Activated naive CD4-positive, alpha-beta T cell (primary cell): ENCODE data around the gene RNF212.

Experiments used
- DNase-seq, 4 experiments: peaks; one replicate each; lab custom pipeline; 2025; lab: John Stamatoyannopoulos, UW

RNF212 gene

DNA sequence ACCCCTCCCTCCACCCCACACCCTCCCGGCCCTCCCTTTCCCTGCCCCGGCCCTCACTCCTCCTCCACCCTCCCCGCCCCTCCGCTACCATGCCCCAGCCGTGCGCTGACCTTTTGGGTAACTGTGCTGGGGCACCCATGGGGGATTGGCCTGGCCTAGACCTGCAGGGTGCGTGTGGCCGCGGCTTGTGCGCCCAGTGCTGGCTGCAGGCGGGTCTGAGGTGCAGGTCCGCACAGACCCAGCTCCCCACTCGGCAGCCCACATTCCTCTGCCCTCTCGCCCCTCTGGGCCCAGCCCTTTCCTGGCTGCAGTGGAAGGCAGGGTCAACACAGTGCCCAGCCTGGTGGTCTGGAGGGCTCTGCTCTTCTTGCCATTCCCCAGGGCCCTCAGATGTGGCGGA, 77.3 kb downstream of the RNF212 start:
- no peak for DNase-seq

DNA sequence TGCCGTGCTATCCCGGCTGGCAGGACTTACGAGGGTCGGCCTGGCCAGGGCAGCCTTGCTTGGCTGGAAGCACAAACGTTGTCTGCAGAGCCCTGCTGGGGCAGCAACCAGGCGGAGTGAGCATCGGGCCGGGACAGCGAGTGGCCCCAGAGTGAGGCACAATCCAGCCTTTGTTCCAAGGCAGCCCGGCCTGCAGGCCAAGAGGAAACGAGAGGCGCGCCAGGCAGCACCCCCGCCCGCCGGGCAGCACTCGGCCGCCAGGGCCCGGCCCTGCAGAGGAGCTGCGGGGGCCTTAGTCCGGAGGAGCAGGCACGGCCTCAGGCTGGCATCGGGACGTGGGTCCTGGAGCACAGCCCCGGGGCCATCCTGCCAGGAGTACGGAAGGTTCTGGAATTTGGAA, 77.9 kb downstream of the RNF212 start:
- no peak for DNase-seq

DNA sequence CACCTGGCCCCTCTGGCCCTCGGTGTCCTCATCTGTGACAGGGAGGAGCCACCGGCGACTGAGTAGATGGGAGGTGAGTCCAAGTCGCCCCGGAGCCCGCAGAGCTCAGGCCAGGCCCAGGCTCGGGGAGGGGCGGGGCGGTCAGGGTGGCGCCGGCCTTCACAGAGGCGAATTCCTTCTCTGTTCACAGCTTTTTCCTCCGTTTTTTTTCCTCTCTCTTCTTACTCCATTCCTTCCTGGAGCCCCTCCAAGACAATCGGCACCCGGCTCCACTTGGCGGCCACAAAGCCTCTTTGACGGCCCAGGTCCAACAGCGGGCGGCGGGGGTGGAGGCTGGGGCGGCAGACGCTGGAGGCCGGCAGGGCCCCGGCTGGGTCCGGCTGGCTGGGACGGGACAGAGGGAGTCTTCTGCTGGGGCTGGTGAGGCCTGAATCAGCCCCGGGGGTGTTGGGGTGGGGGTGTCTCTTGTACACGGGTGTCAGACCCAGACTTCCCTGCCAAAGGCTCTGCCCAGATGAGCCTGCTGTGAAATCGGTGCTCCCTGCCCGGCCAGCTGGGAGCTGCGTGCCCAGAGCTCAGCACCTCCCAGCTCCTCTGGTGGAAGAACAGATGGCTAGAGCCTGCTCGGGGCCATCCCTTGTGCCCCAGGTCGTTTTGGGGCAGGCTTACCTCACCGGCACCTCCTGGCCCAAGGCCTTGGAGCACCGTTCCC, 79.4 kb downstream of the RNF212 start:
- DNase-seq, result no peak

DNA sequence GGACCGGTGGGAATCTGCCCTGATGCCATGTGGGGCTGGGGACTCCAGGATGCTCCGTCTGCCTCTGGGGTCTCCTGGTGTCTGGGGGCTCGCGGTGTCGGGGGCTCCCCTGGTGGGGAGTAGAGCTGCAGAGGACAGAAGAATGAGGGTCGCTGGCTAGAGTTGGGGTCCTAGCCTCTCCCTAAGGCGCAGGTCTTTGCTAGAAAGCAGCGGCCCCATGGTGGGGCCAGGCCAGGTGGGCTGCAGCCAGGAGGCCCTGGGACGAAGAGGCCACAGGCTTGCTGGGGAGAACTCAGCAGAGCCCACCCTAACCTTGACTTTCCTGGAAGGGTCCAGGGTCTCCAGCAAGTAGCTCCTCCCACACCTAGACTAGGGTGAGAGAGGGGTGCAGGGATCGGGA, 80.5 kb downstream of the RNF212 start:
- no peak for DNase-seq

DNA sequence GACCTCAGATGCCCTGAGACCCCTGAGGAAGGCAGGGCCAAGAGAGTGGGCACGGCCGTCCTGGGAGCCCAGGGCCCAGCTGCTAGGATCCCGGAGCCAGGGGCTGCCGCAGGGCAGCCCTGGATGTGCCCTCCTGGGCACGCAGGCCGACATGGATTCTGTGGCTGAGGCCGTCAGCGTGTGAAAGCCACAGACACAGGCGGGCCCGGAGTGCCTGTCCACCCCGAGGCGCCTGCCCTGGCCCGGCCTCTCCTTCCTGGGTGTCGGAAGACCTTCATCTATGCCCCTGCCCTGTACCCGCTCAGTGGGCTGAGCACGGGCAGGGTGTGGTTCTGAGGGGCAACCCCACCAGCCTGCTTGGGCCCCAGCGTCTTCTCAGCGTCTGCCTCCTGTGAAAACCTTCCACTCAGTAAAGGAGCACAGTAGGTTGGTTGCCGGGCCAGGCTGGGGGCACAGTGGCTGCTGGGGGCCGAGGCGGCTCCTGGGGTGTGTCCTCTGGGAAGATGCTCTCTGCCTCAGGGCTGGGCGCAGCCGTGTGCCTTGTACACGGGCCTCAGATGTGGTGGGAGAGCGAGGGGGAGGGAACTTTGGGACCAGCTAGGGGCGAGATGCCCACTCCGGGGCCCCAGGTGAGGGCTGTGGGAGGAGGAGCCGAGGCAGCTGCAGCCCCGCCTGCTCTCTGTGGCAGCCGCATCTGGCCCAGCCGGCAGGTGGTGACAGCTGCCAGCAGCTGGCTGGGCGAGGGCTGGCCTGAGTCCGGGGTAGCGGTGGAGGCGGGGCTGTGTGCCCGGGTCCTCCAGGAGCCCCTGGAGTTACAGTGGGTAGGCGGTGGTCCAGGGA, 81.2 kb downstream of the RNF212 start:
- DNase-seq, result no peak

DNA sequence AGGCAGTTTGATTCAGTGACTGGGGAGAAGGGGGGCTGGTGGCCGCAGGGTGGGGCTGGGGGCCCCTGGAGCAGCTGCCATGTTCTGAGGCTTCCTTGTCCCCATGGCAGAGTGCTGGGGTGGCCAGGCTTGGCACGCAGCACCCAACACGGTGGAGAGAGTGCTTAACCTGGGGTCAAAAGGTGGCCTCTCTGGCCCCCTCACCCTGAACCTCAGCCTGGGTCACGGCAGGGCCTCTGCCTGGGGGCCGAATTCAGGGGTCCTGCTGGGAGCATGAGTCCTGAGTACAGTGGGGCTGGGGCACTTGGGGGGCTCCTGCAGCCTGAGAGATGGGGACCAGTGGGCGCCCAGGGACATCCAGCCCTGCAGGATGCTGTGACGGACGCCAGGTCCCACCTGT, 82.0 kb downstream of the RNF212 start:
- DNase-seq, result no peak

DNA sequence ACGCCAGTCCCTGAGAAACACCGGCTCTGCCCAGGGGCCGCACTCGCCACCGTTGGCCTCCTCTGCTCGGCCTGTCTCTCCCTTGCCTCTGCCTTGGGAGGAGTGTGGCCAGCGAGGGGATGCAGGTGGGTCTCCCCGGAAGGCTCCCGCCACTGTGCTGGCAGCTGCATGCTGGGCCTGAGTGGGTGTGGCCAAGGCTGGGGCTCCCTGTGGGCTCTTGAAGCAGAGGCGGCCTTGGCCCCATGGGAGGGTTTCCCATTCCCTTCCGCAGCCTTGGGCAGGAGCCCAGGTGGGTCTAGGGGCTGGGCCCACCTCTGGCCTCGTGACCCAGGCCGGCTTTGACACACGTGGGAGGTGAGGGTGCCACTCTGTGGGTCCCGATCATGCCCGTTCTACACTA, 82.8 kb downstream of the RNF212 start:
- DNase-seq, result no peak

DNA sequence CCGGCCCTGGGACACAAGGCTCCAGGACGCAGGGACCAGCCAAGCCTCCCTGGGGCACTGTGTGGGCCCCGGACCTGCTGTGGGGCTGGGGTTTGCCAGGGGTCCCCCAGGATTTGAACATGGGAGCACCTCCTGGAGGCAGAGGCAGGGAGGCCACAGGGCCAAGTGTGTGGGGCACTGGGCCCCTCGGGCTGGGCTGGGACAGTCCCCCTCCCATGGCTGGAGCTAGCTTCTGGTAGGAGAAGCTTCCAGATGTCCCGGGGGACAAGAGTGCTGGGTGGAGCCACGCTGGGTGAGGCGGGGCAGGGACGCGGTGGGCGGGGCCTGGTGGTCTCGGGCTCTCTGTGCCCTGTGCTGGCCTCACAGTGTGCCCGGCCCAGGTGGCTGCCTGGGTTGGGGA, 83.3 kb downstream of the RNF212 start:
- DNase-seq, result no peak

DNA sequence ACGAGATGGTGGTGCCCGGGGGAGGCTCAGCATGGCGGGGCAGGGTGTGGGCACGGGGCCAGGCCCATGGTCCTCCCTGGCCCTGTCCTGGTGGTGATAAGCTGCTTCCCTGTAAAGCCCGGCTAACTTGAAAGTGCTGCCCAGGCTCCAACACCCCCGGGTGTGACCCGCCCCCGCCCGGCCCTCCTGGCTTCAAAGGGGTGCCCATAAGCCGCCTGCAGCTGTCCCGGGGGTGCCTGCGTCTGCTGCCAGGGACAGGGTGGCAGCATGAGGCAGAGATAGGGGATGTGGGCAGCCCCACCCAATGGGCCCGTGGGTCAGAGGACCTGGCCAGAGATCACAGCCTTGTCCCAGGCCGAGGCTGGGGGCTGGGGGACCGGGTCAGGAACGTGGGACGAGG, 83.8 kb downstream of the RNF212 start:
- DNase-seq, result no peak

DNA sequence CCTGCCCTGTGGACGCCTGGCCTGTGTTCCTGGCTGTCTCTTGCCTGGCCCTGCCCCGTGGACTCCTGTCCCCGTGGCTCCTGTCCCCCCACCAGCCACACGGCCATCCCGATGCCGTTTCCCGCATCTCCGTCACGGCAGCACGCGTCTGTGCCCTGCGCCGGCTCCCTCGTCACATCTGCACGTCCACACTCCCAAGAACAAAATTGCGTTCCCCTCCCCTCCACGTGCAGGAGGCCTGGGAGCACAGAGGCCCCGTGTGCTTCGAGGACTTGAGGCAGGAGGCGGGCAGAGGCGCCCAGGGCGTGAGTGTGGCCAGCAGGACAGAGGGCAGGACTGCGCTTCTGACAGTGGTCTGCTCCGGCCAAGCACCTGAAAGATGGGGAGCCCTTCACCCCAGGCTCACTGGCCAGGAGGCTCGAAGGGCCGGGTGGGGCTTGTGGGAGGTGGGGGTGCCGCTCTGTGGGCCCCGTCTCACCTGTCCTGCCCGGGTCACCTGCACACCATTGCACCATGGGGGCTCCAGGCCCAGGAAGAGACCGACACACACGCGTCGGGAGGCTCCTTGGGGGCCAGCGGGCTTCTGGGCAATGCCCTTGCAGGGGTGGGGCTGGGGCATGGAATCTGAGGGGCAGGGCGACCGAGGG, 84.7 kb downstream of the RNF212 start:
- no peak for DNase-seq

DNA sequence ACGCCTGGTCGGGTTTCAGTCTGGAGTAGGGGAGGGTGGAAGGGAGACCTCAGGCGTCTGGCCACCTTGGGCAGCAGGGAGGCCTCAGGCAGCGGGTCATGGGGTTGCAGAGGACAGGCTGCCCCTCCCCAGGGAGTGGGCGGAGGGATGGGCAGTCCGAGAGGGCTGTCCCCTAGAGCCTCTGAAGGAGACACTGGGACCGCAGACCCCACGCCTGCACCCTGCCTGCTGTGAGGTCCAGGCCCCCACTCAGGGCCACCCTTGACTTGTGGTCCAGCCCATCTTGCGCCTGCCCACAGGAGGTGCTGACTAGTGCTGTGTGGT, 85.5 kb downstream of the RNF212 start:
- no peak for DNase-seq

DNA sequence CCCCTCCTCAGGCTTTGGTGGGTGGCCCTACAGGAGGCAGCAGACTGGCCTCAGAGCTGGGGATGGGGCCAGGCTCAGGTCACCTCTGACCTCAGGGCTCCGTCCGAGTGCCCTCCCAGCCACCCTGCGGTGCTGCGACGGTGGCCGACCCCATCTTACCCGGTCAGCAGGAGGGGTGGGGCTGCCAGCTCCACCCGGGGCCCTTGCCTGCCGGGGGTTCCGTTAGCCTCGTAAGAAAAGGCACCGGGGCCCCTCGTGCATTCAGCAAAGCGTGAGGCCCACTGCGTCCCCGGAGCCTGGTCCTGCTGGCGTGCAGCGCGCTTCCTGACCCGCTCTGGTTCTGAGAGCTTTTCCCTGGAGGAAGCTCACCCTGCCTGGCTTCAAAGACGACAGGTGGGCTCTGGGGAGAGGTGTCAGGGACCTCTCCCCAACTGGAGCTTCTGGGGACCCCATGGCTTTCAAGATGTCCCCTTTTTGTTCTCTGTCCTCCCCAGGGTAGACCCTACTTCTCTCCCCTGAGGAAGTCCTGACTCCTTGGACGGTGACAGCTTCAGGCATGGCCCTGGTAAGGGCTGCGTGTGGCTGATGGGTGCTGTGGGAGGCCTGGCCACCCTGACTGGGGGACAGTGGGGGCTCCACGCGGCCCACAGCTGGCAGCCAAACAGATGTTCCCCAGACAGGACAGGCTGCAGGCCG, 86.0 kb downstream of the RNF212 start:
- no peak for DNase-seq

DNA sequence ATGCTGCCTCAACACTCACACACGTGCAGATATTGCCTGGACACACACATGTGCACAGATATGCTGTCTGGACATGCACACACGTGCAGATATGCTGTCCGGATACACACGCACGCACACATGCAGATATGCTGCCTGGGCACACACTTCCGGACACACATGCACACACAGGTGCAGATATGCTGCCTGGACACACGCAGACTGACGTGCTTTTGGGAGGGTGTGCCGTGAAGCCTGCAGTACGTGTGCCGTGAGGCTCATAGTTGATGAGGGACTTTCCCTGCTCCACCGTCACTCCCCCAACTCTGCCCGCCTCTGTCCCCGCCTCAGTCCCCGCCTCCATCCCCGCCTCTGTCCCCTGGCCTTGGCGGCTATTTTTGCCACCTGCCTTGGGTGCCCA, 87.2 kb downstream of the RNF212 start:
- no peak for DNase-seq

DNA sequence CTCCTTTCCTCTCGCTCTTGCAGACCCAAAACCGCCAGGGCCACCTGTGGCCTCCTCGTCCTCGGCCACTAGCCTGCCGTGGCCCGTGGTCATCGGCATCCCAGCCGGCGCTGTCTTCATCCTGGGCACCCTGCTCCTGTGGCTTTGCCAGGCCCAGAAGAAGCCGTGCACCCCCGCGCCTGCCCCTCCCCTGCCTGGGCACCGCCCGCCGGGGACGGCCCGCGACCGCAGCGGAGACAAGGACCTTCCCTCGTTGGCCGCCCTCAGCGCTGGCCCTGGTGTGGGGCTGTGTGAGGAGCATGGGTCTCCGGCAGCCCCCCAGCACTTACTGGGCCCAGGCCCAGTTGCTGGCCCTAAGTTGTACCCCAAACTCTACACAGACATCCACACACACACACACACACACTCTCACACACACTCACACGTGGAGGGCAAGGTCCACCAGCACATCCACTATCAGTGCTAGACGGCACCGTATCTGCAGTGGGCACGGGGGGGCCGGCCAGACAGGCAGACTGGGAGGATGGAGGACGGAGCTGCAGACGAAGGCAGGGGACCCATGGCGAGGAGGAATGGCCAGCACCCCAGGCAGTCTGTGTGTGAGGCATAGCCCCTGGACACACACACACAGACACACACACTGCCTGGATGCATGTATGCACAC, 88.3 kb downstream of the RNF212 start:
- no peak for DNase-seq

DNA sequence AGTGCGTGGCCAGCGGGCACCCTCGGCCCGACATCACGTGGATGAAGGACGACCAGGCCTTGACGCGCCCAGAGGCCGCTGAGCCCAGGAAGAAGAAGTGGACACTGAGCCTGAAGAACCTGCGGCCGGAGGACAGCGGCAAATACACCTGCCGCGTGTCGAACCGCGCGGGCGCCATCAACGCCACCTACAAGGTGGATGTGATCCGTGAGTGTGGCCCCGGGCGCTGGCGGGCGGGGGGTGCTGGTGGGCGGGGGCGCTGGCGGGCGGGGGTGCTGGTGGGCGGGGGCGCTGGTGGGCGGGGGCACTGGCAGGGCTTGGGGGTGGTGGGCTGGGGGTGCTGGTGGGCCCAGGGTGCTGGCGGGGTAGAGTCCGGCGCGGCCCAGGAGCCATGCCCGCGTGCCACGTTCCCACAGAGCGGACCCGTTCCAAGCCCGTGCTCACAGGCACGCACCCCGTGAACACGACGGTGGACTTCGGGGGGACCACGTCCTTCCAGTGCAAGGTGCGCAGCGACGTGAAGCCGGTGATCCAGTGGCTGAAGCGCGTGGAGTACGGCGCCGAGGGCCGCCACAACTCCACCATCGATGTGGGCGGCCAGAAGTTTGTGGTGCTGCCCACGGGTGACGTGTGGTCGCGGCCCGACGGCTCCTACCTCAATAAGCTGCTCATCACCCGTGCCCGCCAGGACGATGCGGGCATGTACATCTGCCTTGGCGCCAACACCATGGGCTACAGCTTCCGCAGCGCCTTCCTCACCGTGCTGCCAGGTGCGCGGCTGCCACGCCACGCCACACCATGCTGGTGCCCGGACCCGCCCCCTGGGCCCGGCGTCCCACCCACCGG, 89.2 kb downstream of the RNF212 start:
- no peak for DNase-seq

DNA sequence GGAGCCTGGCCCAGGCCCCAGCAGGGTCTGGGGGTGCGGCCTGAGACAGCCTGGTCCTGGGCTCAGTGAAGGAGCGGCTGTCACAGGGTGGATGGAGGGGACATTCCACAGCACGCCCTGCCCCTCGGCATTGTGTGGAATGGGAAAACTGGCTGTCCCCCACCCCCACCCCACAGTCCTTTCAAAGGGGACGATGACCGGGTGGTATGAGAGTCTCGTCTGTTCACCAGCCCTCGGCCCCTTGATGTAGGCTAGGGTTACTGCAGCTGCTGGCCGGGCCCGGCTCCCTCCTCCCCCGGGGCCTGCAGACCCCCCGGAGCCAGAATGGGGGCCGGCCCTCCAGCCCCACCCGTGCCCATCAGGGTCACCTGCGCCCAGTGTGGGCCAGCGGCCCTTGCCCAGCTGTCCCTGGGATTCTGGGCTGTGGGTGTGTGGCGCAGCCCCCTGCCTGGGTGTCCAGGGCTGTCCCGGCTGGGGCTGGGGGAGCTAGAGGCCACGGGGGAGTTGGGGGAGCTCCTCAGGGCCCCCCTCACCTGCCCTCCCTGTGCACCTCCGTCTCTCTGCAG, 90.2 kb downstream of the RNF212 start:
- no peak for DNase-seq

DNA sequence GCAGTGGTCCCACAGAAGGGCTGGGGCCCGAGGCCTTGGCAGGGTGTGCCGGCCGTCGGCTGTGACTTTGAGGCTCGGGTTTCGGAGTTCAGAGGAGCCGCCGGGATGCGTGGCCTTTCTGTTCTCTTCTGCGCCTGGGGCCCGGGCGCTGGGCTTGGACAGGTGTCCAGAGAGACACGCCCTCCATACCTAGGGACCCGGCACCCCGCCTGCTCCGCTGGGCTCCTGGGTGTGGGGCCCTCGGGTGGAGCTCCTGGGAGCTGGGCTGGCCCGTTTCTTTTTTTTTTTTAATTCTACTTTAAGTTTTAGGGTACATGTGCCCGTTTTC, 90.7 kb downstream of the RNF212 start:
- no peak for DNase-seq

DNA sequence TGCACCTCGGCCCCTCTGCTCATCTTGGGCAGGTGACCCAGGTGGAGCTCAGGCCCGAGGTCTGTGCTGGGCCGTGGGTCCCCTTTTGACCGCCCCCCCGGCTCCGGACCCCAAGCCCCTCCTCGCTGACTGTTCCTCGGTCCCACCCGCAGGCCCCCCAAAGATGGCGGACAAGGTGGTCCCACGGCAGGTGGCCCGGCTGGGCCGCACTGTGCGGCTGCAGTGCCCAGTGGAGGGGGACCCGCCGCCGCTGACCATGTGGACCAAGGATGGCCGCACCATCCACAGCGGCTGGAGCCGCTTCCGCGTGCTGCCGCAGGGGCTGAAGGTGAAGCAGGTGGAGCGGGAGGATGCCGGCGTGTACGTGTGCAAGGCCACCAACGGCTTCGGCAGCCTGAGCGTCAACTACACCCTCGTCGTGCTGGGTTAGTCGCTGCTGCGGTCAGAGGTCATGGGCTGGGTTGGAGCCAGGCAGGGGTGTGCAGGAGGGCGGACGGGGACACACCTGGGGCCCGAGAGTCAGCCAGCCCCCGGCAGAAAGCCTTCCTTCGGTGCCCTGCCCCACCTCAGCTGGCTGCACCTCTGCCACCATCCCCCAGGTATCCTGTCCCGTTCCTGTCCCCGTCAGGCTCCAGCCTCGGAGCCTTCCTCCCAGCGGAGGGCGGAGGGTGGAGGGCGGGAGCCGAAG, 91.2 kb downstream of the RNF212 start:
- no peak for DNase-seq
